DMS53 (cell line): ENCODE results near the gene CCDC34.

Experiments used
- DNase-seq: peaks from one replicate; lab custom pipeline; 2025; lab: John Stamatoyannopoulos, UW

CCDC34 gene

GRCh38 chr11:27362749-27363575 is at the start of gene CCDC34:
TSS of gene CCDC34 (minus strand) at chr11:27363215. CDS start at chr11:27363194, 21 bp downstream.
- peak; percentile 99 for DNase-seq

GRCh38 chr11:27412192-27412691 is 49.2 kb upstream of the CCDC34 start:
- DNase-seq, result no peak

GRCh38 chr11:27411328-27411727 is 48.3 kb upstream of the CCDC34 start:
- DNase-seq, result no peak

- no peak for DNase-seq
Measured at GRCh38 chr11:27410272-27410671, 47.3 kb upstream of the CCDC34 start.

- DNase-seq, result no peak
Measured at GRCh38 chr11:27409742-27410141, 46.7 kb upstream of the CCDC34 start.

GRCh38 chr11:27409049-27409448 is 46.0 kb upstream of the CCDC34 start:
- no peak for DNase-seq

- DNase-seq, result no peak
Measured at GRCh38 chr11:27408246-27408800, 45.3 kb upstream of the CCDC34 start.

GRCh38 chr11:27406498-27407354 is 43.7 kb upstream of the CCDC34 start:
- DNase-seq, result no peak

GRCh38 chr11:27405134-27405533 is 42.1 kb upstream of the CCDC34 start:
- DNase-seq, result no peak

GRCh38 chr11:27404427-27404826 is 41.4 kb upstream of the CCDC34 start:
- no peak for DNase-seq

GRCh38 chr11:27403195-27403594 is 40.2 kb upstream of the CCDC34 start:
- DNase-seq, result no peak

- DNase-seq, result peak; percentile 49
Measured at GRCh38 chr11:27402450-27402849, 39.4 kb upstream of the CCDC34 start.

- peak; percentile 86 for DNase-seq
Measured at GRCh38 chr11:27401833-27402316, 38.9 kb upstream of the CCDC34 start.

GRCh38 chr11:27401280-27401832 is 38.3 kb upstream of the CCDC34 start:
- DNase-seq, result peak; percentile 47

GRCh38 chr11:27398400-27398770 is 35.4 kb upstream of the CCDC34 start:
- DNase-seq, result peak; percentile 7

GRCh38 chr11:27397624-27398399 is 34.8 kb upstream of the CCDC34 start:
- peak; percentile 53 for DNase-seq

GRCh38 chr11:27396259-27396839 is 33.3 kb upstream of the CCDC34 start:
- peak; percentile 35 for DNase-seq

GRCh38 chr11:27395556-27396258 is 32.7 kb upstream of the CCDC34 start:
- peak; percentile 94 for DNase-seq

- peak; percentile 31 for DNase-seq
Measured at GRCh38 chr11:27394781-27395228, 31.8 kb upstream of the CCDC34 start.
